Fibroblast of pulmonary artery (primary cell): ENCODE results near the gene CTNNA3.

Experiments used
- DNase-seq: peaks from one replicate; pipeline ENCODE4 v3.0.0-alpha.2; 2010; ENCODE audit warnings: low read depth
- H3K4me3 ChIP-seq: replicated peaks from 2 replicates; pipeline ENCODE4 v1.5.1; 2011; ENCODE audit warnings: low read depth, mild to moderate bottlenecking, control low read depth, low read length, moderate library complexity
- CTCF ChIP-seq: IDR thresholded peaks from 2 replicates; pipeline ENCODE4 v1.5.1; 2011; ENCODE audit warnings: mild to moderate bottlenecking, control low read depth, low read length, inconsistent platforms; ENCODE audit errors: missing control alignments

Gene CTNNA3

GRCh38 chr10:67612176-67612575, 83.8 kb downstream of the CTNNA3 start:
- no peak overlapping the region for H3K4me3 ChIP-seq
- no peak for DNase-seq
- TF ChIP-seq CTCF, result no peak

GRCh38 chr10:67609996-67610793, 85.8 kb downstream of the CTNNA3 start:
- peak; percentile 53 for DNase-seq
- no peak overlapping the region for H3K4me3 ChIP-seq
- TF ChIP-seq CTCF, result no peak

- DNase-seq, result no peak
These were observed 88.0 kb downstream of the CTNNA3 start for GRCh38 chr10:67608001-67608400.

GRCh38 chr10:67607472-67607871, 88.5 kb downstream of the CTNNA3 start:
- no peak overlapping the region for H3K4me3 ChIP-seq
- TF ChIP-seq CTCF, result no peak
- DNase-seq, result peak; percentile 31

More at GRCh38 chr10:67608001-67608400, 88.0 kb downstream of the CTNNA3 start:
- no peak for TF ChIP-seq CTCF
- no peak overlapping the region for H3K4me3 ChIP-seq

GRCh38 chr10:67606572-67606971, 89.4 kb downstream of the CTNNA3 start:
- H3K4me3 ChIP-seq, result no peak overlapping the region
- DNase-seq, result peak; percentile 70
- no peak for TF ChIP-seq CTCF

GRCh38 chr10:67603701-67604100, 92.3 kb downstream of the CTNNA3 start:
- no peak for TF ChIP-seq CTCF
- H3K4me3 ChIP-seq, result no peak overlapping the region
- no peak for DNase-seq

- no peak overlapping the region for H3K4me3 ChIP-seq
- DNase-seq, result no peak
- TF ChIP-seq CTCF, result no peak
These were observed 92.9 kb downstream of the CTNNA3 start for GRCh38 chr10:67603086-67603485.
